GM12875 (cell line): ENCODE data around the gene WNT11.

Experiments used
- H3K4me3 ChIP-seq: one replicate; pipeline ENCODE4 v1.5.1; 2011; ENCODE audit warnings: low read depth, low read length, control low read depth
- CTCF ChIP-seq: IDR thresholded peaks from 2 replicates; pipeline ENCODE4 v1.5.1; 2011; ENCODE audit warnings: low read depth, mild to moderate bottlenecking, control low read depth, inconsistent platforms, low read length, moderate library complexity, borderline replicate concordance; ENCODE audit not compliant: insufficient read depth

The WNT11 gene

DNA sequence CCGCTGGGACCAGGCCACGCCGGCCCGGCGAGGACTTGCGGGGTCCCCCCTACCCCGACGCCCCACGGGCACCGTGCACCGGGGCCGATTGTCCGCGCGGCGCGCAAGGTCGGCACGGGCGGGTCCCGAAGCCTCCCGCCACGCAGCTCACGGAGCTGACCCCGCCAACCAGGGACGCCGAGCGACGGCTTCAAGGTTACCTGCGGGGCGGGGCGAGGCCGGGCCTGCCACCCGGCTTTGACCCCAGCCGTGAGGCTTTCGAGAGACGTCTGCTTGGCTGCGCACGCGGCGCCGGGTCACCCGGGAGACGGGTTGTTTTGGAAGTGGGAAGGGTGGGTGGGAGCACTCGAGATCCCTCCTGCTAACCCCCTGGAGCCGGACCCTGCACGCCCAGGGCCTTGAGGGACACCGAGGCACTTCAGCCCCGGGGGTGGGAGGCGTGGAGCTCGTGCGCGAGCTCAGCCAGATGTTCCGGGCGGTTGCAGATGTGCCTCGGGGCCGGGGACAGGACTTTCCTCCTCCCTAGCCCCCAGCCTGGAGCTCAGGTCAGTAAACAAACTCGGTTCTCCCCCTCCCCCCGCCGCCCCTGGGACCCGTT, 3.2 kb upstream of the WNT11 start:
- TF ChIP-seq CTCF: no peak
- no peak overlapping the region for H3K4me3 ChIP-seq

GRCh38 chr11:76208438-76209374, 2.4 kb upstream of the WNT11 start:
- peak overlapping the region; percentile 43 for H3K4me3 ChIP-seq
- TF ChIP-seq CTCF: peak; percentile 90

GRCh38 chr11:76207642-76208401, 1.5 kb upstream of the WNT11 start:
- TF ChIP-seq CTCF: peak; percentile 99
- H3K4me3 ChIP-seq: peak overlapping the region; percentile 30

DNA sequence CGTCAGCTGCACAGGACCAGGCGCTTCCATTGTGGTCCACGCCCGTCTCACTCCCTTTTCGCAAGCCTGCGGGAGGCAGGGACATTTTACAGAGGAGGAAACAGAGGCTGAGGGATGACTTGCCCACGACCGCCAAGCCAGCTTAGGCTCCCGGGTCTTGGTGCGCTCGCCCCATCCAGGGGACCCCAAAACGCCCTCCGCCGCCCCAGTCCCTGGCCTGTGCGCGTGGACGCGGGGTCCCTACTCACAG, 300 bp downstream of the WNT11 start:
- no peak overlapping the region for H3K4me3 ChIP-seq
- no peak for TF ChIP-seq CTCF

DNA sequence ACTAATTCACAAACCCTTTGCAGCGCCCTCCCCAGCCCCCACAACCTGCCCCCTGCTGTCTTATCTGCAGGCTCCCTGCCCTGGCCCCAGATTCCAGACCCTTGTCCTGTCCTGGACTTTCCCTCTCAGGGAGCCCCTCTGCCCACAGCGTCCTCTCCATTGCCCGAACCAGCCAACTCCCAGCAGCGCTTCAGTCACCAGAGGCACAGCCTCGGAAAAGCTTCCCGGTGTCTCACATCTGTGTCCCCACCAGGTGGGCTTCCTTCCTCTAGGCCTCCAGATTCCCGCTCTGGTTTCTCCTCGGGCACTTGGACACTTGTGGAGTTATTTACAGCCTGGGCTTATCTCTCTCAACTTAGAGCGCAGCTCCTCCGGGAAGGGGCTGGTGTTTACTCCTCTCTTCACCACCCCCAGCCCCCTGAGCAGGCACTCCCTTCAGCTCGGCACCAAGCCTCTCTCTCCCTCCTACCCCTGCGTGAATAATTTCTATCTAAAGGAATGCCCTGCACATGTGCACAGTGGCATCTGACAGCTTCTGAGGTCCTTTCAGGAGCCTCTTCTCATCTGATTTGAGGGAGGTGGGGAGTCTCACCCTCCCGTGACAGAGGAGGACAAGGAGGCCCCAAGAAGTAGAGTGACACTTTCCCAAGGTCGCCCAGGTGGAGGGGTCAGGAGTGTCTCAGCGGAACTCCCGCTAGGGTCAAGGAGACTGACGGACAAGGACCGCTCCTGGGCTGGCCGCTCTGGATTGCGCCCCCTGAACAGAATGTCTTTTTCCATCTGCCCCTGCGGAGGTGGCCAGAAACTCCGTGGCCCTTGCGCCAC, 838 bp downstream of the WNT11 start:
- no peak overlapping the region for H3K4me3 ChIP-seq
- TF ChIP-seq CTCF: no peak

GRCh38 chr11:76203937-76204336, 2.4 kb downstream of the WNT11 start:
- no peak for TF ChIP-seq CTCF
- H3K4me3 ChIP-seq: no peak overlapping the region
